SU-DHL-6 (cell line): ENCODE results near the gene WWP2.

Experiments used
- H2AFZ ChIP-seq: fragments of 200-600 bp; sonication (generic); 2 replicates; pipeline ENCODE4 v1.6.1; 2014; ENCODE audit warnings: low read depth, mild to moderate bottlenecking, moderate library complexity, mixed read lengths, antibody characterized with exemption, low read length; ENCODE audit not compliant: severe bottlenecking
- H3F3A ChIP-seq: fragments of 200-600 bp; shearing (Covaris generic); 2 replicates; pipeline ENCODE4 v1.6.0; 2016; ENCODE audit warnings: antibody characterized with exemption, mild to moderate bottlenecking; ENCODE audit not compliant: insufficient read depth
- H3K27ac ChIP-seq: fragments of 200-600 bp; sonication (generic); 2 replicates; pipeline ENCODE4 v1.5.1; 2016; ENCODE audit warnings: low read depth, mild to moderate bottlenecking, low read length, moderate library complexity, mixed read lengths
- H3K27me3 ChIP-seq: fragments of 200-600 bp; sonication (generic), shearing (Covaris generic); 2 replicates; pipeline ENCODE4 v1.6.0; 2014; ENCODE audit warnings: mild to moderate bottlenecking, low read length
- H3K36me3 ChIP-seq: fragments of 200-600 bp; sonication (generic); 2 replicates; pipeline ENCODE4 v1.6.1; 2014; ENCODE audit warnings: mild to moderate bottlenecking, low read length, mixed read lengths
- H3K4me2 ChIP-seq: fragments of 300-600, 200-600 bp; shearing (Covaris generic), sonication (generic); 2 replicates; pipeline ENCODE4 v1.6.0; 2014; ENCODE audit warnings: low read length, low read depth, mild to moderate bottlenecking; ENCODE audit not compliant: poor library complexity, severe bottlenecking
- H3K4me3 ChIP-seq: fragments of 200-600 bp; sonication (generic); 2 replicates; pipeline ENCODE4 v1.5.1; 2014; ENCODE audit warnings: antibody characterized with exemption, low read length, mild to moderate bottlenecking, mixed read lengths; ENCODE audit not compliant: insufficient read depth, poor library complexity, severe bottlenecking
- H3K79me2 ChIP-seq: fragments of 200-600 bp; sonication (generic); 2 replicates; pipeline ENCODE4 v1.6.1; 2014; ENCODE audit warnings: mild to moderate bottlenecking, low read length, moderate library complexity; ENCODE audit not compliant: insufficient read depth
- H3K9ac ChIP-seq: fragments of 200-600 bp; sonication (generic); 2 replicates; pipeline ENCODE4 v1.7.0; 2014; ENCODE audit warnings: mild to moderate bottlenecking, low read length
- H3K9me2 ChIP-seq: fragments of 200-600 bp; sonication (generic); replicated peaks from 2 replicates; pipeline ENCODE4 v1.6.1; 2014; ENCODE audit warnings: low read length; ENCODE audit not compliant: insufficient read depth
- H3K9me3 ChIP-seq: fragments of 200-600 bp; sonication (generic); 2 replicates; pipeline ENCODE4 v1.6.1; 2014; ENCODE audit warnings: low read length, mixed read lengths; ENCODE audit not compliant: insufficient read depth
- H4K20me1 ChIP-seq: fragments of 200-600 bp; sonication (generic); 2 replicates; pipeline ENCODE4 v1.6.1; 2014; ENCODE audit warnings: low read depth, mild to moderate bottlenecking, antibody characterized with exemption, low read length, moderate library complexity, mixed read lengths
- CTCF ChIP-seq: fragments of 200-600 bp; sonication (generic); IDR thresholded peaks from one replicate; pipeline ENCODE4 v1.5.1; 2017; ENCODE audit warnings: antibody characterized with exemption, mild to moderate bottlenecking, low read length, moderate library complexity; ENCODE audit not compliant: insufficient read depth, poor library complexity, severe bottlenecking
- EZH2phosphoT487 ChIP-seq: fragments of 200-600 bp; sonication (generic), shearing (Covaris generic); conservative IDR thresholded peaks from 2 replicates; pipeline ENCODE4 v1.6.1; 2018; ENCODE audit warnings: mild to moderate bottlenecking, antibody characterized with exemption, low read length, moderate library complexity, mixed read lengths

WWP2 gene

DNA sequence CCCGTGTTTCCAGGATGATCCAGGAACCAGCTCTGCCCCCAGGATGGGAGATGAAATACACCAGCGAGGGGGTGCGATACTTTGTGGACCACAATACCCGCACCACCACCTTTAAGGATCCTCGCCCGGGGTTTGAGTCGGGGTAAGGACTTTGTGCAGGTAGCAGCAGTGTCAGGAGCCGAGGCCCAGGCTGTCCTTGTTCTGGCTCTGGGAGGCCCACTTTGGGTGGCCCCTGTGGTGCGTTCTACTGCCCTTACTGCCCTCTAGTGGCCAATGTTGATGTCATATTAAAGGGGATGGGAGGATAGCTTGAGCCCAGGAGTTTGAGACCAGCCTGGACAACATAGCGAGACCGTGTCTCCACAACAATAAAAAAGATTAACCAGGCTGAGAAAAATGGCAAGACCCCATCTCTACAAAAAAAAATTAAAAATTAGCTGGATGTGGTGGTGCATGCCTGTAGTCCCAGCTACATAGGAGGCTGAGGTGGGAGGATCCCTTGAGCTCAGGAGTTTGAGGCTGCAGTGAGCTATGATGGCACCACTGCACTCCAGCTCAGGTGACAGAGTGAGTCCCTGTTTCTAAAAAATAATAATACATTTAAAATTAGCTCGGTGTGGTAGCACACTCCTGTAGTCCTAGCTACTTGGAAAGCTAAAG lies 168.1 kb downstream of the WWP2 start:
- no peak overlapping the region for H3K9ac ChIP-seq
- no peak overlapping the region for H2AFZ ChIP-seq
- H3K27ac ChIP-seq: no peak overlapping the region
- no peaks in the 10 kb centered on the region for H3F3A ChIP-seq
- H3K9me2 ChIP-seq: no peaks in the 10 kb centered on the region
- no peaks in the 10 kb centered on the region for H4K20me1 ChIP-seq
- no peak overlapping the region for H3K4me2 ChIP-seq
- TF ChIP-seq CTCF: peak; percentile 83
- TF ChIP-seq EZH2phosphoT487: no peak
- H3K27me3 ChIP-seq: no peaks in the 10 kb centered on the region
- H3K4me3 ChIP-seq: no peak overlapping the region
- no peaks in the 10 kb centered on the region for H3K79me2 ChIP-seq
- no peaks in the 10 kb centered on the region for H3K9me3 ChIP-seq
- no peaks in the 10 kb centered on the region for H3K36me3 ChIP-seq

DNA sequence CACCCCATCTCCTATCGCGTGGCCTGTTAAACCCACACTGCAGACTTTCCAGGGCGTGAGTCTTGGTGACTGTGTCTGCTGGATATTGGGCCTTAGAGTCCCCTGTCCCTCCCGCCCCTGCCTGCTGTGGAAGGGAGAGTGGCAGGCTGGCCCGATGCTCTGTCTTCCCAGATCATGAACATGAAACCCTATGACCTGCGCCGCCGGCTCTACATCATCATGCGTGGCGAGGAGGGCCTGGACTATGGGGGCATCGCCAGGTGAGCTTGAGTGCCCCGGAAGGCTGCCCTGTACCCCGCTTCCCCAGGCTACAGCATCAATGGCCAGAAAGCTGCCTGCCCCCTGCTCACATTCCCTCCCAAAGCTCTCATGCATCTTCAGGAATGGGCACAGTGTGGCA lies 169.5 kb downstream of the WWP2 start:
- Histone ChIP-seq H3K27ac (no peak overlapping the region), H3K9me3 (no peaks in the 10 kb centered on the region), H3K27me3 (no peaks in the 10 kb centered on the region), H3K36me3 (no peaks in the 10 kb centered on the region), H3K9ac (no peak overlapping the region), H3K4me3 (no peak overlapping the region), H3K9me2 (no peaks in the 10 kb centered on the region), H3F3A (no peaks in the 10 kb centered on the region), H3K79me2 (no peaks in the 10 kb centered on the region), H3K4me2 (no peak overlapping the region), H2AFZ (no peak overlapping the region), H4K20me1 (no peaks in the 10 kb centered on the region)
- TF ChIP-seq CTCF: no peak
- TF ChIP-seq EZH2phosphoT487: no peak

DNA sequence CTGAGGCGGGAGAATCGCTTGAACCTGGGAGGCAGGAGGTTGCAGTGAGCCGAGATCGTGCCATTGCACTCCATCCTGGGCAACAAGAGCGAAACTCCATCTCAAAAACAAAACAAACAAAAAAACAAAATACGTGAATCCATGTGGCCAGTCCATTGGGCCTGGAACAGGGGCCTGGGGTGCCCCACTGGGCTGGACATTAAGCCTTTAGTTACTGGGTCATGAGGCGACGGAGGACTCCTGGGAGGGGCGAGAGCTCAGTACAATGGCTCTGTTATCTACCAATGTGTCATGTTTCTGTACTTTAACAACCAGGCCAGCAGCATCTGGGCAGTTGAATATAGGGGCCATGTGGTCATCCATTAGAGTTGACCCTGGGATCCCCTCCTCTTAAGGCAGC lies 170.1 kb downstream of the WWP2 start:
- H3F3A ChIP-seq: no peaks in the 10 kb centered on the region
- H2AFZ ChIP-seq: no peak overlapping the region
- TF ChIP-seq CTCF: no peak
- TF ChIP-seq EZH2phosphoT487: no peak
- no peaks in the 10 kb centered on the region for H3K9me3 ChIP-seq
- H3K27ac ChIP-seq: no peak overlapping the region
- no peaks in the 10 kb centered on the region for H3K9me2 ChIP-seq
- H3K79me2 ChIP-seq: no peaks in the 10 kb centered on the region
- H3K9ac ChIP-seq: no peak overlapping the region
- no peak overlapping the region for H3K4me2 ChIP-seq
- H3K36me3 ChIP-seq: no peaks in the 10 kb centered on the region
- no peaks in the 10 kb centered on the region for H4K20me1 ChIP-seq
- H3K27me3 ChIP-seq: no peaks in the 10 kb centered on the region
- no peak overlapping the region for H3K4me3 ChIP-seq
